Ovary (tissue), 9 donors: ENCODE results near the gene TTC9C. TPM values are rescaled to one million over a fixed set of nuclear protein-coding genes. Genes with fewer than 3 reads are reported as not detected.

ENCODE experiments used
- DNase-seq, 5 donors: peaks; one replicate each; pipeline ENCODE4 v3.0.0-alpha.2; 2019 to 2020
- H3K27ac ChIP-seq, 2 donors: fragments of 200-600 bp; one replicate each; pipeline versions ENCODE4 v1.5.1 to v1.8.0; 2019 to 2022
- H3K27me3 ChIP-seq: fragments of 200-600 bp; one replicate; pipeline ENCODE4 v1.8.0; 2022
- H3K36me3 ChIP-seq: fragments of 200-600 bp; sonication (generic); one replicate; pipeline ENCODE4 v1.5.1; 2019
- H3K4me1 ChIP-seq: one replicate; pipeline ENCODE4 v1.8.1; 2013; ENCODE audit warnings: mild to moderate bottlenecking, moderate library complexity; ENCODE audit not compliant: insufficient read depth
- H3K4me3 ChIP-seq: fragments of 200-600 bp; sonication (generic); one replicate; pipeline ENCODE4 v1.5.1; 2017
- H3K9me3 ChIP-seq, 2 donors: fragments of 200-600 bp in 1 of 2; sonication (generic) in 1 of 2; one replicate each; pipeline versions ENCODE4 v1.5.1 to v1.8.1; 2013 to 2019; ENCODE audit warnings: mild to moderate bottlenecking in 1 of 2, moderate library complexity in 1 of 2
- EP300 ChIP-seq: sonication (generic); formaldehyde crosslinking; IDR thresholded peaks from one replicate; pipeline ENCODE4 v1.6.1; 2017; ENCODE audit warnings: antibody characterized with exemption
- POLR2A ChIP-seq: fragments of 450-650 bp; IDR thresholded peaks from one replicate; pipeline ENCODE4 v1.6.1; 2017; ENCODE audit warnings: antibody characterized with exemption, mild to moderate bottlenecking, moderate library complexity
- WGBS, 3 donors: extraction: QIAGEN DNeasy Blood & Tissue Kit in 1 of 3; methylation state at CpG; one replicate each; pipeline versions ENCODE4 v1.1.5 to v1.1.7; 2013 to 2017; 5-methylcytosine and 5-hydroxymethylcytosine counted together
- intact Hi-C, 4 donors: fragments of 100-400 bp; cut with DNase I; formaldehyde crosslinking; loops; one replicate each; pipeline versions ENCODE4 v1.11.0 to v1.15.1; 2022 to 2023
- polyA plus RNA-seq, 2 donors: library from polyadenylated mRNA; stranded (reverse); fragments of 200-250 nt in 1 of 2; fragments of 350-450 nt in 1 of 2; fragmentation: Illumina TruSeq in 1 of 2; extraction: RNeasy Lipid Tissue Mini Kit (QIAGEN cat#74804) in 1 of 2; gene quantifications; one replicate each; pipeline ENCODE4 v1.2.3, GENCODE V29; 2013 to 2014
- total RNA-seq, 7 donors: library from RNA; depleted of rRNA in 2 of 7; stranded (reverse); fragments of >200 nt in 2 of 7; fragmentation: NEBNext Ultra II Directional in 3 of 7; extraction: Animal tissue kit (Norgen Biotek cat#: 25700) in 3 of 7; gene quantifications; one replicate each; pipeline versions ENCODE4 v1.1.0 to v1.2.4, GENCODE V29; 2016 to 2023
- TF ChIP-seq, protein P1 (sequence below), 3 donors: fragments of 450-650 bp in 2 of 3; fragments of 200-600 bp in 1 of 3; IDR thresholded peaks; one replicate each; pipeline versions ENCODE4 v1.5.1 to v1.8.0; 2016 to 2022; ENCODE audit warnings: antibody characterized with exemption in 3 of 3, mild to moderate bottlenecking in 1 of 3
- donor health status: DM: no; HTN: no; CAD: no; lungs with moderate emphysema.
- donor health status: DM: no; HTN: no; CAD: no.
- donor health status: Bipolar disorder and iron deficiency.
- donor health status: DM: yes; HTN: yes; CAD: no.
- donor health status: DM: no; HTN: no; CAD: no.
- donor health status: DM: yes; HTN: yes; CAD: no.

Gene TTC9C
- total and polyA plus RNA-seq, 9 donors = 19.4 to 53.6 (median 30.5) TPM

DNA sequence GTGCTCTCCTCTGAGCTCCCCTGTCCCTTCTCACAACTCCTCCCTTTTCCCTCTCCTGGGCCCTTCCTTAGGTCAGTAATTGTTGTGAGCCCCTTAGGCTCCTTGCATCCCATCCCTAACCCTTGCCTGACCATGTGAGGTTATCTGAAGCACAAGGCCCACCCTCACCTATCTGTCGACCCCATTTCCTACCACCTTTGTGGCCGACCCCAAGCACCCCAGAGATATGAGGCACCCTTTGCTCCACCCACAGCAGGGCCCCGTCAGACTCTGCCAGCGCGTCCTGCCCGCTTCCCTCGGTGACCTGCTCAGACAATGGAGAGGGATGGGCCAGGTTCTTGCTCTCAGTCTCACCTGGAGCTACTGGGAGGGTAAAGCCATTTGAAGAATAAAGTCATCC, 19.5 kb upstream of the TTC9C start:
- no peak for TF ChIP-seq EP300
- TF ChIP-seq, protein P1, sequence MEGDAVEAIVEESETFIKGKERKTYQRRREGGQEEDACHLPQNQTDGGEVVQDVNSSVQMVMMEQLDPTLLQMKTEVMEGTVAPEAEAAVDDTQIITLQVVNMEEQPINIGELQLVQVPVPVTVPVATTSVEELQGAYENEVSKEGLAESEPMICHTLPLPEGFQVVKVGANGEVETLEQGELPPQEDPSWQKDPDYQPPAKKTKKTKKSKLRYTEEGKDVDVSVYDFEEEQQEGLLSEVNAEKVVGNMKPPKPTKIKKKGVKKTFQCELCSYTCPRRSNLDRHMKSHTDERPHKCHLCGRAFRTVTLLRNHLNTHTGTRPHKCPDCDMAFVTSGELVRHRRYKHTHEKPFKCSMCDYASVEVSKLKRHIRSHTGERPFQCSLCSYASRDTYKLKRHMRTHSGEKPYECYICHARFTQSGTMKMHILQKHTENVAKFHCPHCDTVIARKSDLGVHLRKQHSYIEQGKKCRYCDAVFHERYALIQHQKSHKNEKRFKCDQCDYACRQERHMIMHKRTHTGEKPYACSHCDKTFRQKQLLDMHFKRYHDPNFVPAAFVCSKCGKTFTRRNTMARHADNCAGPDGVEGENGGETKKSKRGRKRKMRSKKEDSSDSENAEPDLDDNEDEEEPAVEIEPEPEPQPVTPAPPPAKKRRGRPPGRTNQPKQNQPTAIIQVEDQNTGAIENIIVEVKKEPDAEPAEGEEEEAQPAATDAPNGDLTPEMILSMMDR (IDR thresholded peaks at IDR 0.05) = no peak
- no peak for TF ChIP-seq POLR2A
- intact Hi-C loops = no loop called here
- Histone ChIP-seq H3K4me3 (peak overlapping the region; percentile 67), H3K27me3 (no peaks in the 10 kb centered on the region), H3K36me3 (no peaks in the 10 kb centered on the region), H3K4me1 (peaks cover 18% of the 10 kb centered on the region), H3K27ac (peak overlapping the region; percentile 76 to 81), H3K9me3 (no peaks in the 10 kb centered on the region)
- 4 to 10% (median 4%) methylated on average over 7 of the region's 7 CpGs for WGBS, 3 donors
- DNase-seq = peak; percentile 44 to 66 (median 59)

- Histone ChIP-seq H3K27me3 (no peaks in the 10 kb centered on the region), H3K36me3 (no peaks in the 10 kb centered on the region), H3K27ac (peak overlapping the region; percentile 76 to 81), H3K9me3 (no peaks in the 10 kb centered on the region), H3K4me1 (peaks cover 18% of the 10 kb centered on the region), H3K4me3 (peak overlapping the region; percentile 67)
- peak; percentile 97 to 99 (median 98) for DNase-seq
- 1% methylated on average over 47 of the region's 47 CpGs for WGBS, 3 donors
- TF ChIP-seq, protein P1 (IDR thresholded peaks at IDR 0.05) = peak in 1 of 3 donors; percentile 34
- TF ChIP-seq EP300 (no peak), POLR2A (peak; percentile 68)
- intact Hi-C loops = no loop called here
Observed at GRCh38 chr11:62709247-62710000, 18.9 kb upstream of the TTC9C start.

- peaks cover 18% of the 10 kb centered on the region for H3K4me1 ChIP-seq
- 51 to 59% (median 55%) methylated on average over 7 of the region's 7 CpGs for WGBS, 3 donors
Observed at GRCh38 chr11:62710001-62710345, 18.3 kb upstream of the TTC9C start.

GRCh38 chr11:62712276-62712812, 15.9 kb upstream of the TTC9C start:
- Histone ChIP-seq H3K9me3 (no peaks in the 10 kb centered on the region), H3K27me3 (no peaks in the 10 kb centered on the region), H3K4me1 (peaks cover 8% of the 10 kb centered on the region), H3K27ac (no peak overlapping the region), H3K4me3 (no peak overlapping the region), H3K36me3 (no peaks in the 10 kb centered on the region)
- intact Hi-C loops = no loop called here
- WGBS, 3 donors = 55 to 69% (median 65%) methylated on average over 6 of the region's 6 CpGs
- DNase-seq = peak in 1 of 5 donors; percentile 11
- TF ChIP-seq POLR2A (no peak), EP300 (no peak)
- TF ChIP-seq, protein P1 (IDR thresholded peaks at IDR 0.05) = no peak

More at GRCh38 chr11:62710001-62710345, 18.3 kb upstream of the TTC9C start:
- H3K9me3 ChIP-seq = no peaks in the 10 kb centered on the region
- H3K4me3 ChIP-seq = peak overlapping the region; percentile 67
- H3K27ac ChIP-seq = peak overlapping the region; percentile 76 to 81
- intact Hi-C loops = no loop called here
- DNase-seq = no peak
- TF ChIP-seq EP300 (no peak), POLR2A (no peak)
- TF ChIP-seq, protein P1 (IDR thresholded peaks at IDR 0.05) = no peak
- no peaks in the 10 kb centered on the region for H3K27me3 ChIP-seq
- no peaks in the 10 kb centered on the region for H3K36me3 ChIP-seq
